Prostate gland (tissue), 2 donors: ENCODE measurements around the gene NOP16.

Source experiments
- CTCF ChIP-seq, 4 experiments: fragments of 200-600 bp in 2 of 4; fragments of 450-650 bp in 2 of 4; sonication (generic) in 2 of 4; IDR thresholded peaks; 1 replicate in 3 of 4; 2 replicates in 1 of 4; pipeline ENCODE4 v1.5.1; 2016 to 2019; ENCODE audit warnings: antibody characterized with exemption in 4 of 4, mild to moderate bottlenecking in 2 of 4, moderate library complexity in 2 of 4
- POLR2A ChIP-seq: fragments of 450-650 bp; IDR thresholded peaks from one replicate; pipeline ENCODE4 v1.6.1; 2016; ENCODE audit warnings: antibody characterized with exemption, mild to moderate bottlenecking

- TF ChIP-seq POLR2A (peak; percentile 15), CTCF (IDR thresholded peaks at IDR 0.05) (no peak)
Observed at GRCh38 chr5:176365351-176366231, 22.8 kb downstream of the NOP16 start, which contains the start of gene ARL10.
